GM10266 (cell line): ENCODE results near the gene DPYD.

Experiments used
- DNase-seq: peaks from one replicate; pipeline ENCODE4 v3.0.0; 2012; ENCODE audit errors: extremely low spot score
- TF ChIP-seq, protein P1 (sequence below): IDR thresholded peaks from 2 replicates; pipeline ENCODE4 v1.5.1; 2012; ENCODE audit warnings: mild to moderate bottlenecking, low read depth; ENCODE audit not compliant: control insufficient read depth, insufficient read depth; ENCODE audit errors: missing control alignments

DPYD gene

DNA sequence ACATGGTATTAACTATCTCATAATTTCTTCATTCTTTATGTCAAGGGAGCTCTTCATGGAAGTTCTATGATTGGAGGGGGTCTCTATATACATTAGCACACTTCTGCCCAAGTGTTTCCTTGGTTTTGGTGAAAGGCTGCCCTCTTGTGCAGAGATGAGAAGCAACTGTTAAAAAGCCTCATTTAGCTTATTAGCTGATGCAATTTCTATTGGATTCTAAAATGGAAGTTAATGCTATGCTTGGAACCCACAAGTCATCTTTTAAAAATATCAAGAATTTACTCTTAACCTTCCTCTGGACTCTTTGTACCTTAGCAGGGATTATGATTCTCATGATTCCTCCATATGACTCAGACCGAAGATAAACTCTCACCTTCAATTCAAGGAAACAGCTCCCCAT lies 870.3 kb downstream of the DPYD start:
- TF ChIP-seq, protein P1, sequence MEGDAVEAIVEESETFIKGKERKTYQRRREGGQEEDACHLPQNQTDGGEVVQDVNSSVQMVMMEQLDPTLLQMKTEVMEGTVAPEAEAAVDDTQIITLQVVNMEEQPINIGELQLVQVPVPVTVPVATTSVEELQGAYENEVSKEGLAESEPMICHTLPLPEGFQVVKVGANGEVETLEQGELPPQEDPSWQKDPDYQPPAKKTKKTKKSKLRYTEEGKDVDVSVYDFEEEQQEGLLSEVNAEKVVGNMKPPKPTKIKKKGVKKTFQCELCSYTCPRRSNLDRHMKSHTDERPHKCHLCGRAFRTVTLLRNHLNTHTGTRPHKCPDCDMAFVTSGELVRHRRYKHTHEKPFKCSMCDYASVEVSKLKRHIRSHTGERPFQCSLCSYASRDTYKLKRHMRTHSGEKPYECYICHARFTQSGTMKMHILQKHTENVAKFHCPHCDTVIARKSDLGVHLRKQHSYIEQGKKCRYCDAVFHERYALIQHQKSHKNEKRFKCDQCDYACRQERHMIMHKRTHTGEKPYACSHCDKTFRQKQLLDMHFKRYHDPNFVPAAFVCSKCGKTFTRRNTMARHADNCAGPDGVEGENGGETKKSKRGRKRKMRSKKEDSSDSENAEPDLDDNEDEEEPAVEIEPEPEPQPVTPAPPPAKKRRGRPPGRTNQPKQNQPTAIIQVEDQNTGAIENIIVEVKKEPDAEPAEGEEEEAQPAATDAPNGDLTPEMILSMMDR = no peak
- no peak for DNase-seq

DNA sequence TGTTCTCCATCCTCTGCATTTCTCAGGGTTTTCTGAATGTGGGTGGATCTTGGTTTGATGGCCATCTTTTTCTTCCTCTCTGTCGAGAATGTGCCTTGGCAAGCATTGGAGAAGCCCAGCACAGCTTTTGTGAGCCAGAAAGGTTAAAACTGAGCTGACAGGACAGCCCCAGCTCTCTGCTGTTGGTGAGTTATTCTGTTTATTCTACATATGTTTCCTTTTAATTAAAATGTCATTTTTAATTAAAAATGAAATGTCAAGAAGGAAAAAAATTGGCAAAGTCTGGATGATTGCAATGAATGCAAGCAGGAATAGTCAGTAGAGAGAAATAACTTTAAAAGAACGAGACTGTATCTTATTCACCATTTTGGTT lies 873.4 kb downstream of the DPYD start:
- DNase-seq = no peak
- TF ChIP-seq, protein P1 = no peak

DNA sequence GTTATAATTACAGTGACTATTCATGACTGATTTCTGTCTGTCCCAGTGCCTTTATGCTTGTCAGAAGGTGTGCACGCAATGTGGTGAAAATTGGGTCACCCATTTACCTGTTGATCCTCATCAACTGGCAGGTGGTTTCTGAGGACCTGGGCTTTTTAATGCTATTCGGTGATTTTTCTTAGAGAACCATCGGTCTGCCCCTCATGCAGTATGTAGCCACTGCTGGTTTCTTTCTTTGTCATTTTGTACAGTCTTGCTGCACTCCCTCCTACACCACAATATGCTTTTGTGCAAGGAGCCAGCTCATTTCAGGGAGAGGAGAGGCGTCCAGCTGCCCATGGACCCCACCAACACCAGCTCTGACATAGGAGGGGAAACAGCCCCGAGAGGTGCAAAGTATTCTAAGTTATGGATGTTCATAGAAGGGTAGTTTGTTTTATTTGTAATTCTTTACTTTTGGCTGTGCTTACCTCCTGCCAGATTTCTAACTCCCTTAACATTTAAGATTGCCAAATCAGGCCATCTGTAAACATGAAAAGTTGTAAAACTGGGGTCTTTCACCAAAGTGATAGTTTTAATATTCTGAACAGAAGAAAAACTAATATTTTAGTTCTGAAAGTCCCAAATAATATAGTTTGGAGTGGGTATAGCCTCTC lies 873.9 kb downstream of the DPYD start:
- TF ChIP-seq, protein P1 = no peak
- no peak for DNase-seq

DNA sequence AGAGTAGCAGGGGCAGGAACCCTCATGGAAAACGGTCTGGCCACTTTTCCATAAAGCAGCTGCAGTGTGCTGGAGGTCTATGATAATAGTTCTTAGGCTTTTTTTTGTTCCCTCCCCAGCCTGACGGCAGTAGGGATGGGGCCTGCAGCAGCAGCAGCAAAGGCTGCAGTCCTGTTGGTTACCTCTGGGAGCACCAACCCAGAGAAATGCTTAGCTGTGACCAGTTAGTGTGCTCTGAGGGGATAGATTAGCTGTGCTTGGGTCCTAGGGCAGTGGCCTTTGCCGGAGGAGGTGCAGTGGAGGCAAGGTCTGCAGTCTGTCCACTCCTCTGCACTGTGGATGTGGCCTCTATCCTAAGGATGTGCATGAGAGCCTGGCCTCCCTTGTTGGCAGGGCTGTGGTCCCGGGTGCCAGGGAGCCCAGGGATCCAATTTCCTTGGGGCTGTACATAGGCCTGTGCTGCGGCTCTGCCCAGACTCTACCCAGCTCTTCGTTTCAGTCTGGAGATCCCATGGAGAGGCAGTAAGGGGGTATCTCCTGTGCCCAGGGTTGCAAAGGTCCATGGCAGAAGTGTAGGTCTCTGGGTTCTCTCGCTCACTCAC lies 876.6 kb downstream of the DPYD start:
- TF ChIP-seq, protein P1 = no peak
- DNase-seq = no peak

DNA sequence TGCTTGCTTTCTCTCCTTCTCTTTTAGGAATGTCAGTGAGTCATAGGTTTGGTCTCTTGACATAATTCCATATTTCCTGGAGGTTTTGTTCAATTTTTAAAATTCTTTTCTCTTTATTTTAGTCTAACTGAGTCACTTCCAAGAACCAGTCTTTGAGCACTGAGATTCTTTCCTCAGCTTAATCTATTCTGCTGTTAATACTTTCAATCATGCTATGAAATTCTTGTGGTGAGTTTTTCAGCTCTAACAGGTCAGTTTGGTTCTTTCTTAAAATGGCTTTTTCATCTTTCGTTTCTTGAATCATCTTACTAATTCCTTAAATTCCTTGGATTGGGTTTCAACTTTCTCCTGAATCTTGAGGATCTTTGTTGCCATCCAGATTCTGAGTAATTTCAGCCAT lies 878.3 kb downstream of the DPYD start:
- DNase-seq = no peak

DNA sequence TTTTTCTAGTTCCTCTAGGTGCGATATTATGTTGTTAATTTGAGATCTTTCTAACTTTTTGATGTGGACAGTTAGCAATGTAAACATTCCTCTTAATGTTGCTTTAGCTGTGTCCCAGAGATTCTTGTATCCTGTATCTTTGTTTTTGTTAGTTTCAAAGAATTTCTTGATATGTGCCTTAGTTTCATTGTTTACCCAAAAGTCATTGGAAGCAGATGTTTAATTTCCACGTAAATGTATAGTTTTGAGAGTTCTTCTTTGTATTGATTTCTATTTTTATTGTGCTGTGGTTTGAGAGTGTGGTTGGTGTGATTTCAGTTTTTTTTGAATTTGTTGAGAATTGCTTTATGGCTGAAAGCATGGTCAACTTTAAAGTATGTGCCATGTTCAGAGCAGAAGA lies 879.8 kb downstream of the DPYD start:
- TF ChIP-seq, protein P1 = no peak
- DNase-seq = no peak

More for the DNA sequence above, 878.3 kb downstream of the DPYD start:
- TF ChIP-seq, protein P1 = no peak

DNA sequence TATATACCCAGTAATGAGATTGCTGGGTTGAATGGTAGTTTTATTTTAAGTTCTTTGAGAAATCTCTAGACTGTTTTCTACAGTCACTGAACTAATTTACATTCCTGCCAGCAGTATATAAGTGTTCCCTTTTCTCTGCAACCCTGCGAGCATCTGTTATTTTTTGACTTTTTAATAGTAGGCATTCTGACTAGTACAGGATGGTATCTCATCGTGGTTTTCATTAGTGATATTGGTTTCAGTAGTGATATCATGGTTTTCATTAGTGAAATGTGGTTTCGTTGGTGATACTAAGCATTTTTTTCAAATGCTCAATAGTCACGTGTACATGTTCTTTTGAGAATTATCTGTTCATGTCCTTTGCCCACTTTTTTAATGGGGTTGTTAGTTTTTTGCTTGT lies 882.4 kb downstream of the DPYD start:
- DNase-seq = no peak
- TF ChIP-seq, protein P1 = no peak
